WTC11 (cell line): Measurements from ENCODE around the gene CA11.

Experiments used
- FOXP1 ChIP-seq: sonication (generic); formaldehyde crosslinking; IDR thresholded peaks from 2 replicates; pipeline ENCODE4 v1.8.0; 2022; ENCODE audit warnings: missing genetic modification reagents, mild to moderate bottlenecking, moderate library complexity, borderline replicate concordance
- FOXP4 ChIP-seq: sonication (generic); formaldehyde crosslinking; IDR thresholded peaks from 2 replicates; pipeline ENCODE4 v1.8.0; 2022; ENCODE audit warnings: mild to moderate bottlenecking, missing genetic modification reagents
- MAX ChIP-seq: sonication (generic); formaldehyde crosslinking; IDR thresholded peaks from 2 replicates; pipeline ENCODE4 v1.8.0; 2022; ENCODE audit warnings: mild to moderate bottlenecking, missing genetic modification reagents
- NR3C1 ChIP-seq: sonication (generic); formaldehyde crosslinking; conservative IDR thresholded peaks from 2 replicates; pipeline ENCODE4 v1.8.1; 2023; ENCODE audit warnings: low read depth, mild to moderate bottlenecking, missing genetic modification reagents
- RORB ChIP-seq: fragments of 250-450 bp; sonication (Bioruptor Pico); IDR thresholded peaks from 2 replicates; pipeline ENCODE4 v1.9.0; 2021; ENCODE audit warnings: mild to moderate bottlenecking
- STAT6 ChIP-seq: sonication (generic); formaldehyde crosslinking; conservative IDR thresholded peaks from 2 replicates; pipeline ENCODE4 v1.8.1; 2023; ENCODE audit warnings: mild to moderate bottlenecking, low read depth, missing genetic modification reagents, moderate library complexity
- ZNF138 ChIP-seq: sonication (generic); formaldehyde crosslinking; conservative IDR thresholded peaks from 2 replicates; pipeline ENCODE4 v1.8.1; 2022; ENCODE audit warnings: mild to moderate bottlenecking, moderate library complexity, missing genetic modification reagents
- TF ChIP-seq, protein P1 (sequence below): fragments of 200-600 bp; IDR thresholded peaks from 2 replicates; pipeline ENCODE4 v1.8.0; 2022; ENCODE audit warnings: antibody characterized with exemption
- TF ChIP-seq, protein P2 (sequence below): sonication (generic); formaldehyde crosslinking; IDR thresholded peaks from 2 replicates; pipeline ENCODE4 v1.8.1; 2023; ENCODE audit warnings: mild to moderate bottlenecking, moderate library complexity, missing genetic modification reagents
- TF ChIP-seq, protein P3 (sequence below): fragments of 250-450 bp; sonication (Bioruptor Pico); IDR thresholded peaks from 2 replicates; pipeline ENCODE4 v1.8.0; 2021; ENCODE audit warnings: mild to moderate bottlenecking

DNA sequence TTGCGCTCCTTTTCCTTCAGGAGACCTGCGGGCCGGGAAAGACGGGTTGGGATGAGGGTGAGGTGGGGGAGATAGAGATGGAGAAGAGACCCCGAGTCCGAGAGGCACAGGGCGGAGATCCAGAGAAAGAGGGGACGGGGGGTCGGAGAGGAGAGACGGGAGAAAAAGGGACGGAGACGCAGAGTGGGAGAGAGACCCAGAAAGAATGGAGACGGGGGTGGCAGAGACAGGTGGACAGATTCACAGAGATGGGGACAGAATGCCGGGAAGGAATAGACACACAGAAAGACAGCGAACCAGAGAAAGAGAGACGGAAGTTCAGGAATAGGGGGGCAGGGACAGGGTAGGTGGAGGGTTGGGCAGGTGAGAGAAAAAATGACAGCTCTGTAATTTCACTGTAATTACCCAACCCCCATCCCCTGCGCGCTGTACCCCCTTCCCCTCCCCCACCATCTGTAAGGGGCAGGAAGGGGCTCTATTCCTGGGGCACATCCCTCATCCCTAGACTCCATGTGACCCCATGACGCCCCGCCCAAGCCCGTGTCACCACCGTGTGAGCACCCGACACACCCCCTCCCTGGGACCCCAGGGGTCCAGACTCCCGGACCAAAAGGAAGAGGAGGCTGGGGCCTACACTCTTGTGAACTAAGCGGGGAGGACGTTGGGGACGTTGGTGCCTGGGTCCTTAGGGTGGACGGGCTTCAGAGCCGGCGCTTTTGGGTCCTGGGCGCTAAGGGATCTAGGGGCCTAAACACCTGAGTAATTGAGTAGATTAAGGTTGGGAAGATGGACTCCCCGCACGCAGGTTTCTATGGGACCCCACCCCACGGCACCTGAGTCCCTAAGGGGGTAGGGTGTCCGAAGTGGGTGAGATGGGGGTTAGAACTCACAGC, 9.8 kb downstream of the CA11 start:
- TF ChIP-seq, protein P1, sequence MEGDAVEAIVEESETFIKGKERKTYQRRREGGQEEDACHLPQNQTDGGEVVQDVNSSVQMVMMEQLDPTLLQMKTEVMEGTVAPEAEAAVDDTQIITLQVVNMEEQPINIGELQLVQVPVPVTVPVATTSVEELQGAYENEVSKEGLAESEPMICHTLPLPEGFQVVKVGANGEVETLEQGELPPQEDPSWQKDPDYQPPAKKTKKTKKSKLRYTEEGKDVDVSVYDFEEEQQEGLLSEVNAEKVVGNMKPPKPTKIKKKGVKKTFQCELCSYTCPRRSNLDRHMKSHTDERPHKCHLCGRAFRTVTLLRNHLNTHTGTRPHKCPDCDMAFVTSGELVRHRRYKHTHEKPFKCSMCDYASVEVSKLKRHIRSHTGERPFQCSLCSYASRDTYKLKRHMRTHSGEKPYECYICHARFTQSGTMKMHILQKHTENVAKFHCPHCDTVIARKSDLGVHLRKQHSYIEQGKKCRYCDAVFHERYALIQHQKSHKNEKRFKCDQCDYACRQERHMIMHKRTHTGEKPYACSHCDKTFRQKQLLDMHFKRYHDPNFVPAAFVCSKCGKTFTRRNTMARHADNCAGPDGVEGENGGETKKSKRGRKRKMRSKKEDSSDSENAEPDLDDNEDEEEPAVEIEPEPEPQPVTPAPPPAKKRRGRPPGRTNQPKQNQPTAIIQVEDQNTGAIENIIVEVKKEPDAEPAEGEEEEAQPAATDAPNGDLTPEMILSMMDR, result no peak
- TF ChIP-seq FOXP1 (CRISPR knock-in tag) (no peak), NR3C1 (CRISPR knock-in tag) (no peak), MAX (no peak; the same call in 1 of the 2 replicates), FOXP4 (CRISPR knock-in tag) (no peak), STAT6 (CRISPR knock-in tag) (no peak), RORB (CRISPR knock-in tag) (no peak), ZNF138 (CRISPR knock-in tag) (no peak)
- TF ChIP-seq, protein P2, sequence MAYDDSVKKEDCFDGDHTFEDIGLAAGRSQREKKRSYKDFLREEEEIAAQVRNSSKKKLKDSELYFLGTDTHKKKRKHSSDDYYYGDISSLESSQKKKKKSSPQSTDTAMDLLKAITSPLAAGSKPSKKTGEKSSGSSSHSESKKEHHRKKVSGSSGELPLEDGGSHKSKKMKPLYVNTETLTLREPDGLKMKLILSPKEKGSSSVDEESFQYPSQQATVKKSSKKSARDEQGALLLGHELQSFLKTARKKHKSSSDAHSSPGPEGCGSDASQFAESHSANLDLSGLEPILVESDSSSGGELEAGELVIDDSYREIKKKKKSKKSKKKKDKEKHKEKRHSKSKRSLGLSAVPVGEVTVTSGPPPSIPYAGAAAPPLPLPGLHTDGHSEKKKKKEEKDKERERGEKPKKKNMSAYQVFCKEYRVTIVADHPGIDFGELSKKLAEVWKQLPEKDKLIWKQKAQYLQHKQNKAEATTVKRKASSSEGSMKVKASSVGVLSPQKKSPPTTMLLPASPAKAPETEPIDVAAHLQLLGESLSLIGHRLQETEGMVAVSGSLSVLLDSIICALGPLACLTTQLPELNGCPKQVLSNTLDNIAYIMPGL (CRISPR knock-in tag), result 0 out of 2 replicates have a peak, but pooled peaks have one; percentile 3
- TF ChIP-seq, protein P3, sequence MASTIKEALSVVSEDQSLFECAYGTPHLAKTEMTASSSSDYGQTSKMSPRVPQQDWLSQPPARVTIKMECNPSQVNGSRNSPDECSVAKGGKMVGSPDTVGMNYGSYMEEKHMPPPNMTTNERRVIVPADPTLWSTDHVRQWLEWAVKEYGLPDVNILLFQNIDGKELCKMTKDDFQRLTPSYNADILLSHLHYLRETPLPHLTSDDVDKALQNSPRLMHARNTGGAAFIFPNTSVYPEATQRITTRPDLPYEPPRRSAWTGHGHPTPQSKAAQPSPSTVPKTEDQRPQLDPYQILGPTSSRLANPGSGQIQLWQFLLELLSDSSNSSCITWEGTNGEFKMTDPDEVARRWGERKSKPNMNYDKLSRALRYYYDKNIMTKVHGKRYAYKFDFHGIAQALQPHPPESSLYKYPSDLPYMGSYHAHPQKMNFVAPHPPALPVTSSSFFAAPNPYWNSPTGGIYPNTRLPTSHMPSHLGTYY (CRISPR knock-in tag), result no peak
